Embryonic facial prominence (tissue), 1 donor: ENCODE results near the gene STK11.

Experiments
- DNase-seq: peaks from one replicate; pipeline ENCODE4 v3.0.0-alpha.2; 2016; ENCODE audit errors: extremely low spot score

The STK11 gene

DNA sequence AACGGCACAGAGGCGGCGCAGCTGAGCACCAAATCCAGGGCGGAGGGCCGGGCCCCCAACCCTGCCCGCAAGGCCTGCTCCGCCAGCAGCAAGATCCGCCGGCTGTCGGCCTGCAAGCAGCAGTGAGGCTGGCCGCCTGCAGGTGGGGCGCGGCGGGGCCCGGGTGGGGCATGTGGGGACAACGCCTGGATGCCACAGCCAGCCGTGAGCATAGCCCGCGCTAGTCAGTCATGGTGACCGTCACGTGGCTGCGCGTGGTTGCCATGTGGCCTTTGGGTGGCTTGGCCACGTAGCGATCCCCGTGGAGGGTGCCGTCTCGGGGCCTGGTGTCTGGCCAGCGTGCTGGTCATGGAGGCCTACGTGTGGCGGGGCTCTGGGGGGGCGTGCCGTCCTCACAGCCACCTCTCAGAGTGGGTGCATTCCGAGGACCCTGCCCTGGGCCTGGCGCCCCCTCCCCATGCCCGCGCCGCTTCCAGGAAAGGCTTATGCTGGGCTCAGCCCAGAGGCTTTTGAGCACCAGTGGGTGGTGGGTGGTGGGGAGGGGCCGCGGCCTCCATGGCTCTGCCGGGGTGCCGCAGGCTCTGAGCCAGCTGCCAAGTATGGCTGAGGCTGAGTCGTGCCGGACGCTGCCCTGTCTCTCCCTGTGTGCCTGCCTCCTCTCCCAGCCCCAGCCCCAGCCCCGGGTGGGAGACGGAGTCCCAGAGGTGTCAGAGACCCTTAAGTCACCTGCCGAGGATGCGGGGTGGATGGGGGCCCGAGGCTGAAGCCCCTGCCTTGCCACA lies 21.1 kb downstream of the STK11 start:
- DNase-seq: no peak

- no peak for DNase-seq
Measured at GRCh38 chr19:1227304-1228054, 21.9 kb downstream of the STK11 start.

DNA sequence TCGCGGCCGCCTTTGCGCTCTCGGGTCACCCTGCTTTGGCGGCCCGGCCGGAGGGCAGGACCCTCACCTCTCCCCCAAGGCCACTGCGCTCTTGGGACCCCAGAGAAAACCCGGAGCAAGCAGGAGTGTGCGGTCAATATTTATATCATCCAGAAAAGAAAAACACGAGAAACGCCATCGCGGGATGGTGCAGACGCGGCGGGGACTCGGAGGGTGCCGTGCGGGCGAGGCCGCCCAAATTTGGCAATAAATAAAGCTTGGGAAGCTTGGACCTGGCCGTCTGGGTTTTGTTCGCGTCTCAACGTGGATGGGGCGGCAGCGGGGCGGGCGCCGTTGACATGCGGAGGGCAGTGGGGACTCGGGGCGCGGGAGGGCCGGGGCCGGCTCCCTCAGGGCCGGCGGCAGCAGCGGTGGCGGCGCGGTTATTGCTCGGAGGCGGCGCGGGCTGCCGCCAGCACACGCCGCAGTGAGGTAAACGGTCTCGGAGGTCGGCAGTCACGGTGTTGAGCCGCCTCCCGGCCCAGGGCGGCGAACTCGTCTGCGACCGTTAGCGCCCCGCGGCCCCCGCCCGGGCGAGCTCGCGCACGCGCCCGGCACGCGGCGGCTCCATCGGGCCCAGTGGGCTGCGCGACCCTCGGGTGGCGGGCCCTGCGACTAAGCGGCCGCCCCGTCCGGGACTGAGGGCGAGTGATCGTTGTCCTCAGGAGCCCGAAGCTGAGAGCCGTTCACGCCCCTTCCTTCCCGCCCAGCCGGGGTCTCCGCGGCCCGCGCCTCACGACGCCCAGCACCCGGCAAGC lies 22.8 kb downstream of the STK11 start:
- DNase-seq: no peak

DNA sequence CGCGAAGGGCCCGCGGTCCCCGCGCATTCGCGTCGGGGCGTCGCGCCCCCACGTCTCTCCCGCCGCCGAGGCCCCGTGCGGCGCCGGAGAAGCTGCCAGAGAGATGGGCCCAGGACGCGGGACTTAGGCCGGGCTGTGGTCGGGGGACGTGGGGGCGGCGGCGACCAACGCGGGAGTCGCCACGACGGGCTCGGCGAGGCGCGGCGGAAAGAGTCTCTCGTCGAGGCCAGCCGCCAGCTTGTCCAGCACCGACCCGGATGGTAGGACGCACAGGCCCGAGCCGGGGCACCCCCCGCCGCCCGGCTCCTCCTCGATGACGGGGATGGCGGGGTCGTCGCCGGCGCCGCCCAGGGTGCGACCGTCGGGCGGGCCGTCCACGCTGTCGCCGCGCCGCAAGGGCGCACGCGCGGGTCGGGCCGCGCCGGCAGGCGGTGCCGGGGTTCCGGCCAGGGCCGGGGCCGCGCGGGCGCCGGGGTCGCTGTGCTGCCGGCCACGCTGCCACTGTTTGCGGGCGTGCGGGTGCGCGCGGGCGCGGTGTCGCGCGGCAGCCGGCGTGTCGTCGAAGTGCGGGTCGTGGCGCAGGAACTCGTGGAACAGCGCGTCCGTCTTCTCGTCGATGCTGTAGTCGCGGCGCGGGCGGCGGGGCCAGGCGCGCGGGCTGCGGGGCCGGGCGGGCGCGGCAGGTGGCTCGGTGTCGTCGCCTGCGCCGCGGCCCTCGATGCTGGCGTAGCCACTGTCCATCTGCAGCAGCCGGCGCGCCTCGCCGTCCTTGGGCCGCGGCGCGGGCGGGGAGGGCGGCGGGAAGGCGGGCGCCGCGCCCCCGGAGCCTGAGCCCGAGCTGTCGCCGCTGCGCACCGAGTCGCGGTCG lies 23.7 kb downstream of the STK11 start:
- DNase-seq: no peak

DNA sequence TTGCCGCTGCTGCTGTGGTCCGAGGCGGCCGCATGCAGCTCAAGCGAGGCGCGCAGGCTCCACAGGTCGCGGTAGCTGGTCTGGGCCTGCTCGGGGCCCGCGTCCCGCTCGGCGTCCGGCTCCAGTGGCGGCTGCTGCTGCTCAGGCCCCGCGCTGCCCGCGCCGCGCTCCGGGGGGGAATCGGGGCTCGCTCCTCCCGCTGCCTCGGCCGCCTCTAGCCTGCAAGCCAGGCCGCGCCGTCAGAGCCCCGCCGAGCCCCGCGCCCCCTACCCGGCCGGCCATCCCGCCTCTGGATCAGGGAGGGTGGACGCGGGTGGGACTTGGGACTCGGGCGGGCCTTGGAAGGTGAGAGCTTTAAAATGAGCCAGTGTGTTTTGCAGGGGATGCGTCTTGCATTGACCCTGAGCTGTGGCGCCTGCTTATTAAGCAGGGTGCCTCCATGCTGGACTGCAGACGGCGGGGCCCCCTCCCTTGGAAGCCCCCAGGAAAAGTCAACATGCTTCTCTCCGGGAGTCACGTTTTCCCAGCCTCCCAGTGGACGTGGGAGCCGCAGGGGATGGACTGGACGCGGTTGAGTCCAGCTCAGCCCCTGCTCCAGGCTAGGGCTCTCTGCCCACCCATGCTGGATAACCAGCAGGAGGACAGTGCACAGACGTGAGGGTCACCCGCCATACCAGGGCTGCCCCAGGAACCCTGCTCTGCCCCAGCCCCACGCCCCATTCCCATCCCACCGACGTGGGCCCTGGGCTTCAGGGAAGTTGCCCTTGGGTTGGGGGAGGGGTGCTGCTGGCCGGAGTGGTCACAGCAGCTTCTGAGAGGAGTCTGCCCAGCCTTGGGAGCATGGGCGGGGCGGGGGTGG lies 24.6 kb downstream of the STK11 start:
- no peak for DNase-seq

DNA sequence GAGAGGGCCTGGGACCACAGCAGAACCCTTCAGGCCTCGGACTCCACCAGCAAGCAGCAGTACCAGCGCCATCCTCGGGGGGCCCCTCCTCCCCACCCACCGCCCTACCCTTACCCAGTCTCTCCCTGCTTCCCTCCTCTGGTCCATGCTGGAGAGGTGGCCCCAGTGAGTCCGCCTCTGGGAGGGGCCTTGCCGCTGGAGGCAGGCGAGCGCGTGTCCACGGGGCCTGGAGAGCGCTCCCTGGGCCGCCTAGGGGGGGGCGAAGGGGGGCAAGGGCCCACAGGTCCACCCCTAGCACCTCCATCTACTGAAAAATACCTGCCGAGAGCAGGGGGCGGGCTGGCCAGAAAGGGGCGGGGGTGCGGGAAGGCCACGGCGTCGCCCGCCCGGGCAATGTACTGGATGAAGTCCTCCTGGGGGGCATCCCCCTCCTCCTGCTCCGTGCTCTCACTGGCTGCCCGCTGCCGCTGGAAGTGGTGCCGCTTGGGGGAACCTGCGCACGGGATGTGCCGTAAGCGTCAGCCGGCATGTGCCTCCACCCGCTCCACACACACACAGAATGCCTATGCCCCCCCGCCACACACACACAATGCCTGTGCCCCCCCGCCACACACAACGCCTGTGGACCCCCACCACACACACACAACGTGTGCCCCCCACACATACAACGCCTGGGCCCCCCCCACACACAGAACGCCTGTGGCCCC lies 25.4 kb downstream of the STK11 start:
- no peak for DNase-seq

DNA sequence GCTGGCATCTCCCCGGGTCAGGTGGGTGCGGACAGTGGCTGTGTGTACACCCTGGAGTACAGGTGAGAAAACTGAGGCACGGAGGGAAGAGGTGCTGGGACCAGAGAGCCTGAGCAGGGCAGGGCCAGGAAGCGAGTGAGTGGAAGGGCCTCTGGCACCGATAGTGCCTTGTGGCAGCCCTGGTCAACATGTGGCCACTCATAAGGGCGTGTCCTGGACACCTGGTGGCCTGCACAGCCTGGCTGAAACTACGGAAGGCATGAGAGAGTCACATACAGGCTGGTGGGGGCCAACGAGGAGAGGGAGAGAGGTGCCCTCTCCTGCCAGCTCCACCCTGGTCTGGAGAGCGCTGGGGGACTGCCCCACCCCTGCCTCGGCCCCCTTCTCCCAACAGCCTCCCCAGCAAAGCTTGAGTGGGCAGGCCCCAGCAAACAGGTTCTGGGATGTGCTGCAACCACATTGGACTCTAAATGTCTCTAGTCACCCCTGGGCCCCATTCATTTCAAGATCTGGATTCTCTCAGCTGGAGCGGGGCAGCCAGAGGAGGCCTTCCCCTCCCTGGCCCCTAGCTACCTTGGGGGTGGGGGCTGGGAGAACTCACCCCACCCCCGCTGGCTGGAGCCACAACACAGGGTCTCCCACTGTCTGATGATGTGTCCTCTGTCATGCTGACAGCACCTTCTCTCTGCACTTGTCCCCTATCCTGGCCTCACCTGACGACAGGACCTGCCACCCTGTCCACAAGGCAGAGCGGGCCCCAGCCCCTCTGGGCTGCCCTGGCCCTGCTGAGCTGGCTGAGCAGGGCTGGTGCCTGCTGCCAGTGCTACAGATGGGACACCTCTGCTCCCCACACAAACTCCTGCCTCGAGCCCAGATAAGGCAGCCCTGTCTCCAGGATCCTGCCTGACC lies 26.4 kb downstream of the STK11 start:
- no peak for DNase-seq

DNA sequence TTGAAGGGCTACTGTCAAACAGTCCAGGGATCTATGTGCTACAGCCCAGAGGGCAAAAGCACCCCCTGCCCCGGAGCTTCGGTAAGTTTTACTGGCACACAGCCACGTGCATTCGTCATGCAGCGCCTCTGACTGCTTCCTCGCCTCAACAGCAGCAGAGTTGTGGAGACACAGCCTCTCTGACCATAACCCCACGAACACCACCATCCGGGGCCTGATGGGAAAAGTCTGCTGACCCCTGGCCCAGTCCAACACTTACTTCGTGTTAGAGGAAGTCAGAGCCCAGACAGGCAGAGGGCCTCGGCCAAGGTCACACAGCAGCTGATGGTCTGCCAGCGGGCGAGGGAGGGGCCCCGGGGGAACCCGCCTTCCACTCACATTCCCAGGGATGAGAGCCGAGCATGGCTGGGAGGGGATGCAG lies 27.1 kb downstream of the STK11 start:
- DNase-seq: no peak

GRCh38 chr19:1233115-1233667 lies 27.6 kb downstream of the STK11 start:
- no peak for DNase-seq

DNA sequence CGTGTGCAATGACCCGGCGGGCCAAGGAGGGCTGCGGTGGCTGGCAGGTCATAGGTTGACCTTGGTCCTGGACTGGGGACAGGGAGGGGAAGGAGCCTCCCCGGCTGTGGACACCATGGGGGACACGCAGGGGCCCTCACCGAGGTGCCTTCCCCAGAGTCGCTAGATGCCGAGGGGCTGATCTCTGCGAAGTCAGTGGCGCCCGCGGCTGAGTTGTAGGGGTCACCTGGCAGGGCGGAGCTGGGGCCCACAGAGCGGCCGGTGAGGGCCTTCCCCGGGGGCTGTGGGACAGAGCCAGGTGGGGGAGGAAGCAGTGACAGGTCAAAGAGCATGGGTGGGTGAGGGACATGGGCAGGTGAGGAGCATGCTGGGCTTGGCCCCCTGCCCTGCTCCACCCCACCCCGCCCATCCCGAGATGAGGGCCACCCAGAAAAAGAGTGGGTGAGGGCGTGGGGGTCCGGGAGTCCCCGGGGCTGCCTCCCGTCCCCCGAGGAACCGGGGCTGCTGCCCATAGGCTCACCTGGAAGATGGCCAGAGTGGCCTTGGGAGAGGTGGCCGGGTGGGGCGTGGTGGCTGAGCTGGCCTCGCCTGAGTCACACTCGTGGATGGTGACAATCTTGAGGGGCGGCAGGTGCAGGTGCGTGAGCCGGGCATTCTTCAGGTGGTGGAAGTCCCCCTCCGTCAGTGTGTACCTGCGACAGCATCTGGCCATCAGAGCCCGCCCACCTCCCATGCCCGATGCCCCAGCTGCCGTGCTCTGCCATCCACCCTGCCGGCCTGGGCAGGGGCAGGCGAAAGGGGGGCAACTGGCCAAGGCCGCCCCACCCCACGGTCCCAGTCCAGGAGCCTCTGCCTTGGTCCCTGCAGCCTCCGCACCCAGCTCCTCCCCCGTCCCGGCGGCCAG lies 28.7 kb downstream of the STK11 start:
- no peak for DNase-seq

DNA sequence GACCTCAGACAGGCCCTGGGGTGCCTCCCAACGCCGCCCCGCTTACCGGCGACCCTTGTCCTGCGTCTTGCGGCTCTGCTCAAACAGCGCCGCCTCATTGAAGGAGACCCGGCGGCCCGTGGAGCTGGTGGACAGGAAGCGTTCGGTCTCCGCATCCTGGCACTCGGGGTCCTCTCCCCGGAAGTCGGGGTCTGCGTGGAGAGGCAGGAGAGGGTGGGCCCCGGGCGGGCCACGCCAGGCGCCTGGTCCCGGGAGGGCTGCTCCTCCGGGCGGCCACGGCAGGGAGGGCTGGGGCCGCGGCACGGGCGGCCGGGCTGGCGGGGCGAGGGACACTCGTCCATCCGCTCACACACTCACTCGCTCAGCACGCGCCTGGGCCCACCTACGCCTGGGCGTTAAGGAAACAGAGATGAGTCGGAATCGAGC lies 29.4 kb downstream of the STK11 start:
- no peak for DNase-seq

GRCh38 chr19:1235625-1236538 lies 30.3 kb downstream of the STK11 start:
- no peak for DNase-seq

- DNase-seq: no peak
Measured at GRCh38 chr19:1236576-1236975, 31.0 kb downstream of the STK11 start.

DNA sequence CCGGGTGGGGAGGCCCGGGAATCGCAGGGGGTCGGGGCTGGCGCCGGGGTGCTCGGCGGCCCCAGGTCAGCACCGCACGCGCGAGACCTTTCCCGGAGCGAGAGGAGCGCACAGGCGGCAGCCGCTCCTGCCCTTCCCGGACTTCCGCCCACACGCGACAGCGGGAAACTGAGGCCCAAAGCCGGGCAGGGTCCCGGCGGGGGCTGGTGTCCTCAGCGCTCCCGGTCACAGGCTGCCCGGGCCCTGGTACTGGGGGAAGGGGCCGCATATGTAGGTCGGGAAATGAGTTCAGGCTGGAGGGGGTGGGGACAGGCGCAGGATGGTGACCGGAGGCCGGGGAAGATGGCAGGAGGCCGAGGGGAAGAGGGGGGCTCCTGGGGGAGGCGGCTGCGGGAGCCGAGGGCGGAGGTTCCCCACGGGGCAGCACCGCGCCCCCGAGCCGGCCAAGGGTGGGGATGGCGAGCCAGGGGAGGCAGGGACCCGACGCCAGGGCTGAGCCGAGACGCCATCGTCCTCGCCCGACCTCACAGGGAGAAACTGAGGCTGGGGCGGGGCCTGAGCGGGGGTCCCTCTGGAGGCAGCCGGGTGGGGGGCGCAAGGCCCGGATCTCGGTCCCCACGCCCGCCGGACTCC lies 31.6 kb downstream of the STK11 start:
- no peak for DNase-seq

DNA sequence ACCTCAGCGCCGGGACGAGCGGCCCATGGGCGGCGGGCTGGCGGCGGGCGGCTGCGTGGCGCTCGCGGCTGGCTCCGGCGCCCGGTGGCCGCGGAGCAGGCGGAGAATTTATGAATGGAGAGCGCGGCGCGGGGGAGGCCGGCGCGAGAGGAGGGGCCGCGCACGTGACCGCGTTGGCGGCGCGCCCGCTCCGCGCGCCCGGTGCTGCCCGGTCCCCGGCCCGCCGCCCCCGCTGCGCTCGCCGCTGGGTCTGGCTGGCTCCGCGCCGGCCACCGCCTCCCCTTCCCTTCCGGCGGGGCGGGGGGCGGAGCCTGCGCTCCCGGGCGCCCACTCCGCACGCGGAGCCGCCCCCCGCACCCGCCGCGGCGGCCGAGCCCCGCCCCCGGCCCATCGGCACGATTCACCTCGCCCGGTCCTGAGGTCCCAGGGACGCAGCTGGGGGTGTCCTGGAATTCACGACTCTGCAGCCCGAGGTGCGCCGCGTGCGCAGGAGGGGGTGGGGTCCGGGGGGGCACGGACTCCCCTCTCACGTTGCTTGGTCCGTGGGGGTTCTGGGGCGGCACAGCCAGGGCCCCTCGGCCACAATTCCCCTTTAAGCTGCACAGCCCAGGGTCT lies 32.3 kb downstream of the STK11 start, which contains the start of gene CBARP:
TSS of gene CBARP (minus strand) at position 252 of the 615 bp plus-strand sequence. CDS start 1,905 bp downstream, outside the sequence.
- no peak for DNase-seq
